HL-60 (cell line): Measurements from ENCODE around the gene GAB2.

ENCODE experiments used
- GABPA ChIP-seq: IDR thresholded peaks from 2 replicates; pipeline ENCODE4 v1.6.1; 2012; ENCODE audit warnings: low read depth
- POLR2AphosphoS5 ChIP-seq: IDR thresholded peaks from 2 replicates; pipeline ENCODE4 v1.6.1; 2012; ENCODE audit warnings: low read depth
- REST ChIP-seq: IDR thresholded peaks from 2 replicates; pipeline ENCODE4 v1.6.1; 2012; ENCODE audit warnings: low read depth; ENCODE audit not compliant: insufficient replicate concordance
- TF ChIP-seq, protein P1 (sequence below): IDR thresholded peaks from one replicate; pipeline ENCODE4 v1.5.1; 2011; ENCODE audit warnings: low read length, control low read depth, inconsistent platforms; ENCODE audit not compliant: insufficient read depth

DNA sequence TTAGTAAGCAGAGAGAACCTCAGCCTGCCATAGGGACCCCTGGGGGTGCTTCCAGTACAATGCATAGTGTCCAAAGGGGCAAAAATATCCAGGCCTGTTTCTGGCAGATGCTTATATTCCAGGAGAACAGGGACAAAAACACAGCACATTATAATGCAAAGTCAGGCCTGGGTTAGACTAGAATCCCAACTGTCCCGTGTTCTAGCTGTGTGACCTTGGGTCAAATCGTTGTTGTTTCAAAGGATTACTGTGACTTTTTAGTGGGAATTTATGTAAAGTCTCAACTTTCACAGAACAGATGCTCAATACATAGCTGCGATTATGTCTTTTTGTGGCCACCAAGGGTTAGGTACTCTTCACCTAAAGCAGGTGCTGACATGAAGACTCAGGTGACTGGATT lies 142.9 kb downstream of the GAB2 start:
- TF ChIP-seq REST, result no peak
- TF ChIP-seq POLR2AphosphoS5, result no peak
- TF ChIP-seq, protein P1, sequence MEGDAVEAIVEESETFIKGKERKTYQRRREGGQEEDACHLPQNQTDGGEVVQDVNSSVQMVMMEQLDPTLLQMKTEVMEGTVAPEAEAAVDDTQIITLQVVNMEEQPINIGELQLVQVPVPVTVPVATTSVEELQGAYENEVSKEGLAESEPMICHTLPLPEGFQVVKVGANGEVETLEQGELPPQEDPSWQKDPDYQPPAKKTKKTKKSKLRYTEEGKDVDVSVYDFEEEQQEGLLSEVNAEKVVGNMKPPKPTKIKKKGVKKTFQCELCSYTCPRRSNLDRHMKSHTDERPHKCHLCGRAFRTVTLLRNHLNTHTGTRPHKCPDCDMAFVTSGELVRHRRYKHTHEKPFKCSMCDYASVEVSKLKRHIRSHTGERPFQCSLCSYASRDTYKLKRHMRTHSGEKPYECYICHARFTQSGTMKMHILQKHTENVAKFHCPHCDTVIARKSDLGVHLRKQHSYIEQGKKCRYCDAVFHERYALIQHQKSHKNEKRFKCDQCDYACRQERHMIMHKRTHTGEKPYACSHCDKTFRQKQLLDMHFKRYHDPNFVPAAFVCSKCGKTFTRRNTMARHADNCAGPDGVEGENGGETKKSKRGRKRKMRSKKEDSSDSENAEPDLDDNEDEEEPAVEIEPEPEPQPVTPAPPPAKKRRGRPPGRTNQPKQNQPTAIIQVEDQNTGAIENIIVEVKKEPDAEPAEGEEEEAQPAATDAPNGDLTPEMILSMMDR, result no peak
- TF ChIP-seq GABPA, result no peak
